ENCODE measurements around the gene HDC.

The HDC gene, protein sequence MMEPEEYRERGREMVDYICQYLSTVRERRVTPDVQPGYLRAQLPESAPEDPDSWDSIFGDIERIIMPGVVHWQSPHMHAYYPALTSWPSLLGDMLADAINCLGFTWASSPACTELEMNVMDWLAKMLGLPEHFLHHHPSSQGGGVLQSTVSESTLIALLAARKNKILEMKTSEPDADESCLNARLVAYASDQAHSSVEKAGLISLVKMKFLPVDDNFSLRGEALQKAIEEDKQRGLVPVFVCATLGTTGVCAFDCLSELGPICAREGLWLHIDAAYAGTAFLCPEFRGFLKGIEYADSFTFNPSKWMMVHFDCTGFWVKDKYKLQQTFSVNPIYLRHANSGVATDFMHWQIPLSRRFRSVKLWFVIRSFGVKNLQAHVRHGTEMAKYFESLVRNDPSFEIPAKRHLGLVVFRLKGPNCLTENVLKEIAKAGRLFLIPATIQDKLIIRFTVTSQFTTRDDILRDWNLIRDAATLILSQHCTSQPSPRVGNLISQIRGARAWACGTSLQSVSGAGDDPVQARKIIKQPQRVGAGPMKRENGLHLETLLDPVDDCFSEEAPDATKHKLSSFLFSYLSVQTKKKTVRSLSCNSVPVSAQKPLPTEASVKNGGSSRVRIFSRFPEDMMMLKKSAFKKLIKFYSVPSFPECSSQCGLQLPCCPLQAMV

DNA sequence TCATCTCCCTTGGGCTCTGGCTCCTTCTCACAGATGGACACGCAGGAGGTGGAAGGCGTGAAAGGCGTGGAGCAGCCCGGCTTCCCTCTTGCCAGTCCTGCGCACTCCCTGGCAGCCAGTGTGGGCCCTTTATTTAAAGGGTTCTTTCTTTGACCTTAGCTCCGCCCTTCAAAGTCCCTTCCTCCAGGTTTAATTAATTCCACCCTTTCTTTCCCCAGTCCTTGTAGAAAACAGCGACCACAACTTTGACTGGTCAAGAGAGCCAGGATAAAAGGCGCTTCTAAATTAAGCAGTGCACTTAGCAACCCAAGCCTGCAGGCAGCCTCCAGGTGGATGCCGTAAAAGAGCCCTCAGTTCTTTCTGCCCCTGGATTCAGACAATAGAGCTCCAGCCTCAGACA, at the start of gene HDC:
Gene HDC (minus strand): TSS at position 107 of the 400 bp plus-strand sequence. CDS start 103 bp downstream, at position 4.
- DNase-seq: no peak

GRCh38 chr15:50312636-50313035, 47.1 kb upstream of the HDC start:
- no peak for DNase-seq

DNA sequence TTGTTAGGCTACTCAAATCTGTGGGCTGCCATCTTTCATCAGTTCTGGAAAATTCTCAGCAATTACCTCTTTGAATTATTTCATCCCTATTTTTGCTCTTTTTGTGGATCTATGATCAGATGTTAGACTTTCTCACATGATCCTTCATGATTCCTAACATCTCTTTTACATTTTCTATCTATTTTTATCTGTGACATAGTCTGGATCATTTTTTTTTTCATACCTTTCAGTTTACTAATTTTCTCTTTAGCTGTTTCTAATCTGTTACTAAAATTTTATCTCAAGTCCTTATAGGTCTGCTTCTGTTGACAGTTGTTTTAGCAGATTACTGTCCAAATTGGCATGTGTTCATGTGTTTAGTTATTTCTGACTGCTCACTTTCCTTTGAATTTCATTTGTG, 42.3 kb upstream of the HDC start:
- DNase-seq: no peak

DNA sequence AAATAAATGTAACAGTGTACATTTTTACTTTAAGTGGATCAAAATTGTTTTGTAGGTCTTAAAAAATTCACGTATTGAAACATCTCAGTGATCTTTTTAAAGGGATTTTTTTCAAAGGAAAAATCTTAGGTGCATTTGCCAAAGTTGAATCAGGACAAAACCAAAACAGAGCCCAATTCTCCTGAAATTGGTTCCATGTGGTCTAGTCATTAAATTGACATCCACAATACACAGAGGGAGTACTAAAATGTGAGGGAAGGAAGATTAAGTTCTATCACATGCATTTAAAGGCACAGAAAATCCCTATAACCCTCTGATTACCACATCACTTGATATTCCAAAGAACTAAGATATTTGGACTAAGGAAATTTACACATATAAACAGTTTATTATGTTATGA, 39.3 kb upstream of the HDC start:
- DNase-seq: no peak

DNA sequence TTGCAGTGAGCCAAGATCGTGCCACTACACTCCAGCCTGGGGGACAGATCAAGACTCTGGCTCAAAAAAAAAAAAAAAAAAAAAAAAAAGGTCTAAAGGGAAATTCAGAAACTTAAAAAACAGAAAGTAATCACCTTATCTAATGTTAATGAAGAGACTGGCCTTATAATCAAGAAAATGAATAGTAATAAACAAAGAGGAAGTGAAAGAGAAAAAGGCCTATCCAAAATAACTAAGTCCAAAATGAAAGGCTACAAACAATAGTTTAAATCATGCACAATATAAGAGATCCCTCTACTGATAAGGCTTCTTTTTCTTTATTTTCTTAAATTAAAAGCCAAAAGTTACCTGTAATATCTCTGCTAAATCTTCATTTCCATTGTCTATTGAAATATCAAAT, 37.1 kb upstream of the HDC start:
- DNase-seq: no peak

DNA sequence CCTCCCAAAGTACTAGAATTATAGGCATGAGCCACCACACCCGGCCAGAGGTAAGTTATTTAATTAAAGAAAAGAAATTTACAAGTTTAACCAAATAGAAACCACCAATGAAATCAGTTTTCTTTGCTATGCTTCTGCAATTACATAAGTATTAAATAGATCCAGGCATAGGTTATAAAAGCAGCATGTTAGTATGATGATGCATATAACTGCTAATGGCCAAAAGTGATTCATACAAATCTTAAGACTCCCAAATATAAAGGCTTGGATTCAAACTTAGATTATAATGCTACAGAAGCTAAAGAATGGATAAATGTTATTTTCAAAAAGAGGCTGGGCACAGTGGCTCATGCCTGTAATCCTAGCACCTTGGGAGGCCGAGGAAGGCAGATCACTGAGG, 32.8 kb upstream of the HDC start:
- DNase-seq: no peak

DNA sequence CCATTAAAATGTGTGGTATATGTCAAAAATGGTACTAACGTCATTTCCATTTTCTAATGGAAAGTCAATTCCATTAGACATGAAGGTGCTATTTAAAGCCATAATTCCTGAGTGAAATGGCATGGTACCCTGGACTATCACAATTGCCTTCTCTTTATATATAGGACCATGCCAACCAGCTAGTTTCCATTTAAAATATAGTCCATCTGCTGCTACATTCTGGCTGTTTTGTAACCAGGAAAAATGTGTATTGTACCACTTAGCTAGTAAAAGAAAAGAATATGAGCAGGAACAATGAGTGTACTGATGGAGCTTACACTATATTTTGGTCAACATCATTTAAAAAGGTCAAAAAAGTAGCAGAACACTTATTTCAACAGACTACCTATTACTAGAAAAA, 30.4 kb upstream of the HDC start:
- DNase-seq: no peak

DNA sequence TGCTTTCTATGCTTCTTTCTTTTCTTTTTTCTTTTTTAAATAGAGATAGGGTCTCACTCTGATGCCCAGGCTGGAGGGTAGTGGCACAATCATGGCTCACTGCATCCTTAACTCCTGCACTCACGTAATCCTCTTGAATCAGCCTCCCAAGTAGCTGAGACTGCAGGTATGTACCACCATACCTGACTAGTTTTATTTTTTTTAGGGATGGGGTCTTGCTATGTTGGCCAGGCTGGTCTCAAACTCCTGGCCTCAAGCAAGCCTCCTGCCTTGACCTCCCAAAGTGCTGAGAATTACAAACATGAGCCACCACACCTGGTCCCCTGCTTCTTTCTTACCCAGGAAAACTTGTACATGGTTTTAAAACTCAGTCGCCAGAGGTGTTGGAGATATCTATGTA, 24.2 kb upstream of the HDC start:
- no peak for DNase-seq

DNA sequence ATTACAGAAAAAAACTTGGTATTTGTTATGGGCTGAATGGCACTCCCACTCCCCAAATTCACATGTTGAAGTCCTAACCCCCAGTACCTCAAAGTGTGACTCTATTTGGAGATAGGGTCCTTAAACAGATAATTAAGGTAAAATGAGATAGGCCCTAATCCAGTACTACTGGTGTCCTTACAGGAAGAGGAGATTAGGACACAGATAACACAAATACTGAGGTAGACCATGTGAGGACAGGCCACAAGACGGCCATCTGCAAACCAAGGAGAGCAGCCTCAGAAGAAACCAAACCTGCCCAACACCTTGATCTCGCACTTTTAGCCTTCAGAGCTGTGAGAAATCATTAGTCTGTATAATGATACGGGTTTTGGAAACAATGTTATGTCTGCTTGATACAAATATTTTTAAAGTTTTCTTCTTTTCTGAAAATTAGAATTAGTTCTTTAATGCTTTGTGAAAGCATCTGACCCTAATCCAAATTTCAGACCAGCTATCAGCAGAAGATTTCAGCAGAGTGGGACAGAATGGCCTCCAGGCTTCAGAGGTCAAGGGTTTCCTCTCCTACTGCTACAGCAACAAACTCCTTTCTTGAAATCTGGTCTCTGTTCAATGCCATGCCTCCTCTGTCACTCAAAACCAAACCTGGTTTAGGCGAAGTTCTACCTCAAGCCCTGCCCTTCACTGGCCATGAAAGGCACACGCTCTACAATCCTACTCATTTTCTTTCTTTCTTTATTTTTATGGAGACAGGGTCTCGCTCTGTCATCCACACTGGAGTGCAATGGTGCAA, 22.0 kb upstream of the HDC start:
- DNase-seq: no peak

DNA sequence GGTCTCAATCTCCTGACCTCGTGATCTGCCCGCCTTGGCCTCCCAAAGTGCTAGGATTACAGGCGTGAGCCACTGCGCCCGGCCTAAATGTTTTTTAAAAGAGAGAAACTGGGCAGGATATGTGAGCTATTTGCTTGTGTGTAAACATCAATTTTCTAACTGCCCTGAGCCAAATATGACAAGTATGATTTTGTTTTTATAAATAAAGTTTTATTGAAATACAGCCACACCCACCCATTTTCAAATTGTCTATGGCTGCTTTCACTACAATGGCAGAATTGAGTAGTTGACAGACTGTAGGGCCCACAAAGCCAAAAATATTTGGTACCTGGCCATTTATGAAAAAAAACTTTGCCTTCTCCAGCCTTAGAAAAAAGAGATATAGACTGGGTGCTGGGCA, 15.9 kb upstream of the HDC start:
- DNase-seq: no peak

DNA sequence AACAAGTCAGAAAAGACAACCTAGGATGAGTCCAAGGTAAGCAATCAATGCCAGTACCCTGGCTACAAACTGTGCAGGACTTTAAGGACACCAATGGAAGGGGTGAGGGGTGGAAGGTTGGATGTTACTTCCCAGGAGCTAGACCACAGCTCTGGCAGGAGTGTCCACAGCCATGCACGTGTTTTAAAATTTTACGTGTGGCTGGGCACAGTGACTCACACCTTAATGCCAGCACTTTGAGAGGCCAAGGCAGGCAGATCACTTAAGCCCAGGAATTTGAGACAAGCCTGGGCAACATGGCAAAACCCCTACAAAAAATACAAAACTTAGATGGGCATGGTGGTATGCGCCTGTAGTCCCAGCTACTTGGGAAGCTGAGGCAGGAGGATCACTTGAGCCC, 14.7 kb upstream of the HDC start:
- no peak for DNase-seq

- DNase-seq: no peak
Observed at GRCh38 chr15:50278496-50278895, 13.0 kb upstream of the HDC start.

- no peak for DNase-seq
Observed at GRCh38 chr15:50277370-50277769, 11.8 kb upstream of the HDC start.

DNA sequence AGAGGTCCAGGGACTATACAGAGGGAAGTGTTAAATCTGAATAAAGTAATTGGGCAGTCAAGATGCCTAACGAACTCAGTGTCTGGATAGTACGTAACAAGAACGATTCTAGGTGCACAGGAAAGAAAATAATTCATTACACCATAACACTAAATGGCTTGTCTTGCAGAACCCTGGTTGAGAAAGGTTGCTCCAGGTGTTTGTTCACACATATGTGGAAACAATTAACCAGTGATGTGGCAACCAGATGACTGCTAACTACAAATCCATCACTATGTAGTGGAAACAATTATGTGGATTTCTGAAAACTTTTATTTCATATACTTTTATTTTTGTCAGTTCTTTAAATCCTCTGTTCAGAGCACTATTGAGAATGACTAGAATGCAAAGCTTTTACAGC, 10.4 kb upstream of the HDC start:
- no peak for DNase-seq

GRCh38 chr15:50275091-50275490, 9.6 kb upstream of the HDC start:
- no peak for DNase-seq

- no peak for DNase-seq
Observed at GRCh38 chr15:50267577-50267976, 2.1 kb upstream of the HDC start.

- no peak for DNase-seq
Observed at GRCh38 chr15:50262533-50262932, 3.0 kb downstream of the HDC start.

GRCh38 chr15:50261981-50262380, 3.5 kb downstream of the HDC start:
- DNase-seq: no peak

GRCh38 chr15:50260969-50261496, 4.5 kb downstream of the HDC start:
- DNase-seq: no peak

DNA sequence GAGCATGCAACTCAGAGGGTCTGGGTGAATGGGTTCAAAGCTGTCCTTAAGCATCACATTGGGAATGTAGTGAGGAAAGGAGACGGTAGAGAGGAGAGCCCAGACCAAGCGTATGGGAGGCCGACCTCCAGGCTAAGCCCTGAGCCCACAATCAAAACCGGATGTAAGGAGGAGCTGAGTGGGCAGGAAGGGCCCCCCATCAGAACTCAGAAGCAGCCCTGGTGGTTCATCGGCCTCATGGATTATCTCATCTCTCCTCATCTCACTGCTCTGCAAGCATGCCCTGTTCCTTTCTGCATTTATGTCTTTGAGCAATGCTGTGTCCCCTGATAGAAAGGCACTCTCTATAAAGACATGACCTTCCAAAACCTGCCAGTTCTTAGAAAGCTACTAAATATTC, 6.2 kb downstream of the HDC start:
- DNase-seq: no peak

- DNase-seq: no peak
Observed at GRCh38 chr15:50257924-50258323, 7.6 kb downstream of the HDC start.

DNA sequence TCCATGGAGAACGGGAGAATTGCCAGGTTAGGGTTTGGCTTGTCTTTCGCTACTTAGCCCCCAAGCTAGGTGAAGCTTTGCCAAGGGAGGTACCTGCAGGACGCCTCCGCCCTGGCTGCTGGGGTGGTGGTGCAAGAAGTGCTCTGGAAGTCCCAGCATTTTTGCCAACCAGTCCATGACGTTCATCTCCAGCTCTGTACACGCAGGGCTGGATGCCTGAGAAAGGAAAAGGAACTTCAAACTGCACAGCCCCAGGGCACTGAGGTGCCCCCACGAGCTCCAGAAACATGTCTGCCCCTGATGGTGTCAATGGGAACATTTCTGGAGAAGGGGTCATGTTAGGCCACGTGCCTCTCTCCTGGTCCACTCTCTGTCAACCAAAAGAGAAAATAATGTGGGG, 8.2 kb downstream of the HDC start:
- no peak for DNase-seq

GRCh38 chr15:50256188-50257041, 9.1 kb downstream of the HDC start:
- no peak for DNase-seq
